Adrenal gland (tissue), 12 donors: ENCODE measurements around the gene CD46. TPM values are rescaled to one million over a fixed set of nuclear protein-coding genes. Genes with fewer than 3 reads are reported as not detected.
"Not testable (repeated sequence)": the region's sequence is repeated elsewhere in the genome, so short reads cannot be mapped to it uniquely, and the experiment has no call there.

Experiments used
- DNase-seq, 7 donors: peaks; one replicate each; pipeline ENCODE4 v3.0.0-alpha.2; 2019 to 2020
- H3K27ac ChIP-seq, 5 donors: fragments of 200-600 bp; sonication (generic) in 4 of 5; 1 replicate in 3 of 5; 2 replicates in 2 of 5; pipeline versions ENCODE4 v1.5.1 to v1.8.0; 2016 to 2020; ENCODE audit warnings: mild to moderate bottlenecking in 1 of 5
- H3K27me3 ChIP-seq: fragments of 200-600 bp; 2 replicates; pipeline ENCODE4 v1.8.0; 2021
- H3K36me3 ChIP-seq, 2 donors: fragments of 200-600 bp; replicated peaks in 1 of 2; 1 replicate in 1 of 2; 2 replicates in 1 of 2; pipeline versions ENCODE4 v1.5.1 to v1.8.0; 2018 to 2022
- H3K4me1 ChIP-seq, 2 donors: fragments of 200-600 bp; replicated peaks in 1 of 2; 1 replicate in 1 of 2; 2 replicates in 1 of 2; pipeline versions ENCODE4 v1.5.1 to v1.8.0; 2018 to 2021
- H3K4me3 ChIP-seq, 4 donors: fragments of 200-600 bp; sonication (generic) in 3 of 4; one replicate each; pipeline ENCODE4 v1.5.1; 2016 to 2018
- H3K9me3 ChIP-seq, 3 donors: fragments of 200-600 bp; sonication (generic) in 1 of 3; replicated peaks in 1 of 3; 1 replicate in 2 of 3; 2 replicates in 1 of 3; pipeline versions ENCODE4 v1.5.1 to v1.8.0; 2016 to 2021
- POLR2A ChIP-seq, 2 donors: fragments of 450-650 bp; IDR thresholded peaks; one replicate each; pipeline ENCODE4 v1.6.1; 2017; ENCODE audit warnings: antibody characterized with exemption in 2 of 2, mild to moderate bottlenecking in 2 of 2, moderate library complexity in 1 of 2
- WGBS, 4 donors: extraction: QIAGEN DNeasy Blood & Tissue Kit in 2 of 4; methylation state at CpG; one replicate each; pipeline versions ENCODE4 v1.1.5 to v1.1.7; 2013 to 2017; 5-methylcytosine and 5-hydroxymethylcytosine counted together
- intact Hi-C, 2 donors: fragments of 100-400 bp; cut with DNase I; formaldehyde crosslinking; loops; one replicate each; pipeline versions ENCODE4 v1.14.1 to v1.15.0; 2022 to 2023
- polyA plus RNA-seq, 3 donors: library from polyadenylated mRNA; stranded (reverse); fragments of 200-250 nt in 2 of 3; fragments of 350-450 nt in 1 of 3; fragmentation: Illumina TruSeq in 1 of 3; extraction: RNeasy Lipid Tissue Mini Kit (QIAGEN cat#74804) in 1 of 3; gene quantifications; one replicate each; pipeline ENCODE4 v1.2.3, GENCODE V29; 2013 to 2014
- total RNA-seq, 9 donors: library from RNA; depleted of rRNA in 4 of 9; stranded (reverse); fragments of >200 nt in 4 of 9; fragments of 120-200 nt in 1 of 9; fragmentation: NEBNext Ultra II Directional in 1 of 9; extraction: Animal tissue kit (Norgen Biotek cat#: 25700) in 1 of 9; gene quantifications; one replicate each; pipeline versions ENCODE4 v1.1.0 to v1.2.4, GENCODE V29; 2013 to 2023
- TF ChIP-seq, protein P1 (sequence below), 6 experiments: fragments of 450-650 bp in 4 of 6; fragments of 200-600 bp in 2 of 6; sonication (generic) in 1 of 6; IDR thresholded peaks; 1 replicate in 5 of 6; 2 replicates in 1 of 6; pipeline versions ENCODE4 v1.5.1 to v1.8.0; 2016 to 2021; ENCODE audit warnings: antibody characterized with exemption in 6 of 6, mild to moderate bottlenecking in 2 of 6, moderate library complexity in 1 of 6
- donor health status: healthy with polysubstance abuse.
- donor health status: Bipolar disorder and iron deficiency.
- donor health status: DM: yes; HTN: yes; CAD: no.
- donor health status: DM: no; HTN: no; CAD: no.
- donor health status: DM: no; HTN: no; CAD: no.
- donor health status: DM: yes; HTN: yes; CAD: no.

CD46 gene
- total and polyA plus RNA-seq, 12 donors, result 94.9 to 618 (median 386) TPM

DNA sequence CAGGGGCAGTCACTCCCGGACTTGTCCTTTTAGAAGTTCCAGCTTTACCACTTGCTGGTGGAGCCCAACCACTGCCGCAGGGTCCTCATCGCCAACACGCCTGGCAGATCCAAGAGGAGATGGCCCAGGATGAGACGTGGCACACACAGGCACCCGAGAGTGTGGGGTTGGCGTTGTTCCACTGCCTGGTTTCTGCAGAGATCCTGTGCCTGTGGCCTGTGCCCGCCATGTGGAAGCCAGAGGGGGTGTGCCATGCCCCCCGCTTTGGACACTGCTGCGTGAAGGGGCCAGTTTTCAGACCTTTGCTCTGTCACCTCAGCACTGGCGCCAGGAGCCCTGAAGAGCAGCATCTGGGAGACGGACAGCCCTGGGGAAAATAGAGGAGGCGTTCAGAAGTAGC, 10.8 kb downstream of the CD46 start:
- Histone ChIP-seq H3K27ac (no peak overlapping the region), H3K4me3 (no peak overlapping the region), H3K27me3 (no peaks in the 10 kb centered on the region), H3K9me3 (no peaks in the 10 kb centered on the region), H3K36me3 (peaks cover 0 to 71% of the 10 kb centered on the region in 2 donors), H3K4me1 (peaks cover 12% of the 10 kb centered on the region in 2 donors)
- TF ChIP-seq, protein P1, sequence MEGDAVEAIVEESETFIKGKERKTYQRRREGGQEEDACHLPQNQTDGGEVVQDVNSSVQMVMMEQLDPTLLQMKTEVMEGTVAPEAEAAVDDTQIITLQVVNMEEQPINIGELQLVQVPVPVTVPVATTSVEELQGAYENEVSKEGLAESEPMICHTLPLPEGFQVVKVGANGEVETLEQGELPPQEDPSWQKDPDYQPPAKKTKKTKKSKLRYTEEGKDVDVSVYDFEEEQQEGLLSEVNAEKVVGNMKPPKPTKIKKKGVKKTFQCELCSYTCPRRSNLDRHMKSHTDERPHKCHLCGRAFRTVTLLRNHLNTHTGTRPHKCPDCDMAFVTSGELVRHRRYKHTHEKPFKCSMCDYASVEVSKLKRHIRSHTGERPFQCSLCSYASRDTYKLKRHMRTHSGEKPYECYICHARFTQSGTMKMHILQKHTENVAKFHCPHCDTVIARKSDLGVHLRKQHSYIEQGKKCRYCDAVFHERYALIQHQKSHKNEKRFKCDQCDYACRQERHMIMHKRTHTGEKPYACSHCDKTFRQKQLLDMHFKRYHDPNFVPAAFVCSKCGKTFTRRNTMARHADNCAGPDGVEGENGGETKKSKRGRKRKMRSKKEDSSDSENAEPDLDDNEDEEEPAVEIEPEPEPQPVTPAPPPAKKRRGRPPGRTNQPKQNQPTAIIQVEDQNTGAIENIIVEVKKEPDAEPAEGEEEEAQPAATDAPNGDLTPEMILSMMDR (IDR thresholded peaks at IDR 0.05), result no peak
- TF ChIP-seq POLR2A (IDR thresholded peaks at IDR 0.05), result no peak
- 92 to 98% (median 94%) methylated on average over 6 to 13 of the region's 13 CpGs for WGBS, 4 donors
- intact Hi-C loops, result no loop called here
- peak in 1 of 7 donors; percentile 34 for DNase-seq

DNA sequence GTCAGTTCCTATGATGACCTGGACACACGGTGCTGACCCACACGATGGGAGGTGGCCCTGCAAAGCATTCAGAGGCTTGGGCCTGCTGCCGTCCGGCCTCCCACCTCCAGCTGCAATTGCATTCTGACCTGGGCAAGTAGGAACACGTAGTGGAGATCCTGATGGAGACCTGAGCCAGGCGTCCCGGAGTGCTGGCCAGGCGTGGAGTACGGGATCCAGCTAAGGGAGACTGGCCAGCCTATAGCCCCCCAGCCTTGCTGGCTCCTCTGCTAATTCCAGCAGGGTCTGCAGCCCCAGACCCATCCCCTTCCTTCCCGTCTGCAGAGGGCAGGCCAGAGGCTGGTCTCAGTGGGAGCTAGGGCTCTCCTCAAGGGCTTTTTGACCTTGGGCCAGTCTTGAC, 11.2 kb downstream of the CD46 start:
- intact Hi-C loops, result no loop called here
- no peak overlapping the region for H3K4me3 ChIP-seq
- no peaks in the 10 kb centered on the region for H3K9me3 ChIP-seq
- TF ChIP-seq, protein P1 (IDR thresholded peaks at IDR 0.05), result no peak
- TF ChIP-seq POLR2A (IDR thresholded peaks at IDR 0.05), result no peak
- no peak overlapping the region for H3K27ac ChIP-seq
- peaks cover 7 to 8% of the 10 kb centered on the region in 2 donors for H3K4me1 ChIP-seq
- WGBS, 4 donors, result 89 to 95% (median 94%) methylated on average over 3 to 10 of the region's 10 CpGs
- no peak for DNase-seq
- H3K27me3 ChIP-seq, result no peaks in the 10 kb centered on the region
- peaks cover 0 to 67% of the 10 kb centered on the region in 2 donors for H3K36me3 ChIP-seq

DNA sequence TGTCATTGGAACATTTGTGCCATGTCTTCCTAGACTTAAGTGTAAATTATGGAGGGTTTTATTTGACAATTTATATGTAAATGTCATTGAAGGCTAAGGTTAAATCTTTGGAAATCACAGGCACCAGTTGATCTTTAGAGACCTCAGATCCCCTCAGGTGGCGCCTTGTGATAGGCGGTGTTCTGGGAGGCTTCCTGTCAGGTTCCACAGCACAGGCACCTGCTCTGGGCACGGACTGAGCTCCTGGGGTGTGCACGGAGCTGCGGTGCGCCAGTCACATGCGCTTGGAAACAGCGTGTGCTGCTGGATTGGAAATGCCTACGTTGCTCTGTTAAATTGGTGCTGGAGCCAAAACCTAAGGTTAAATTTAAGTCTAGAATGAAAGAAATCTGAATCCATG, 12.1 kb downstream of the CD46 start:
- H3K4me1 ChIP-seq, result no peaks in the 10 kb centered on the region
- 86 to 94% (median 91%) methylated on average over 9 of the region's 9 CpGs for WGBS, 4 donors
- H3K27me3 ChIP-seq, result no peaks in the 10 kb centered on the region
- H3K4me3 ChIP-seq, result no peak overlapping the region
- TF ChIP-seq POLR2A (IDR thresholded peaks at IDR 0.05), result no peak
- TF ChIP-seq, protein P1 (IDR thresholded peaks at IDR 0.05), result no peak
- no peak overlapping the region for H3K27ac ChIP-seq
- intact Hi-C loops, result no loop called here
- no peak for DNase-seq
- peaks cover 0 to 58% of the 10 kb centered on the region in 2 donors for H3K36me3 ChIP-seq
- H3K9me3 ChIP-seq, result no peaks in the 10 kb centered on the region

DNA sequence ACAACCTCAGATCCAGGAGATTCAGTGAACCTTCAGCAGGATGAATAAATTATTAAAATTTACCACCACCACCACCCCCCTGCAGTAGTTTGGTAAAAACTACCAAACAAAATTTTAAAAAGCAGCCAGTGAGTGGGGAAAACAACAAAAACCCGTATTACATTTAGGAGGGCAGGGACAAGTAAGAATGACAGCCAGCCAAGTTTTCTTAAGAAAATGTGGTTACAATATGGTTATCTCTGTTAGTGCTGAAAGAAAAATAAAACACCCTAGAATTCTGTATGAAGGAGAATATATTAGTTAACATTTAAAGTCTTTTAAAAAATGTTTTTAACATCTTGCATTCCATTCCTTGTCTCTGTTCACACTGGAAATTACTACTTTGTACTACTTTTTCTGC, 14.7 kb downstream of the CD46 start:
- no peaks in the 10 kb centered on the region for H3K27me3 ChIP-seq
- DNase-seq, result no peak
- no peaks in the 10 kb centered on the region for H3K4me1 ChIP-seq
- peaks cover 0 to under 1% (median 0%) of the 10 kb centered on the region in 3 donors for H3K9me3 ChIP-seq
- no peak overlapping the region for H3K4me3 ChIP-seq
- TF ChIP-seq, protein P1 (IDR thresholded peaks at IDR 0.05), result no peak
- TF ChIP-seq POLR2A (IDR thresholded peaks at IDR 0.05), result no peak
- intact Hi-C loops, result no loop called here
- H3K36me3 ChIP-seq, result peaks cover 0 to 36% of the 10 kb centered on the region in 2 donors
- 65 to 69% (median 66%) methylated on average over 1 of the region's 1 CpG for WGBS, 4 donors
- H3K27ac ChIP-seq, result no peak overlapping the region

DNA sequence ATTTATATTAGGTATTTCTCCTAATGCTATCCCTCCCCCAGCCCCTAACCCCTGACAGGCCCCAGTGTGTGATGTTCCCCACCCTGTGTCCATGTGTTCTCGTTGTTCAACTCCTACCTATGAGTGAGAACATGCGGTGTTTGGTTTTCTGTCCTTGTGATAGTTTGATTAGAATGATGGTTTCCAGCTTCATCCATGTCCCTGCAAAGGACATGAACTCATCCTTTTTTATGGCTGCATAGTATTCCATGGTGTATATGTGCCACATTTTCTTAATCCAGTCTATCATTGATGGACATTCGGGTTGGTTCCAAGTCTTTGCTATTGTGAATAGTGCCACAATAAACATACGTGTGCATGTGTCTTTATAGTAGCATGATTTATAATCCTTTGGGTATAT, 18.7 kb downstream of the CD46 start:
- H3K4me1 ChIP-seq, DNase-seq, H3K27ac ChIP-seq, H3K4me3 ChIP-seq, intact Hi-C loops, H3K27me3 ChIP-seq, H3K9me3 ChIP-seq, H3K36me3 ChIP-seq: not testable (repeated sequence)
- 97 to 100% (median 99%) methylated on average over 3 to 4 of the region's 4 CpGs for WGBS, 4 donors

DNA sequence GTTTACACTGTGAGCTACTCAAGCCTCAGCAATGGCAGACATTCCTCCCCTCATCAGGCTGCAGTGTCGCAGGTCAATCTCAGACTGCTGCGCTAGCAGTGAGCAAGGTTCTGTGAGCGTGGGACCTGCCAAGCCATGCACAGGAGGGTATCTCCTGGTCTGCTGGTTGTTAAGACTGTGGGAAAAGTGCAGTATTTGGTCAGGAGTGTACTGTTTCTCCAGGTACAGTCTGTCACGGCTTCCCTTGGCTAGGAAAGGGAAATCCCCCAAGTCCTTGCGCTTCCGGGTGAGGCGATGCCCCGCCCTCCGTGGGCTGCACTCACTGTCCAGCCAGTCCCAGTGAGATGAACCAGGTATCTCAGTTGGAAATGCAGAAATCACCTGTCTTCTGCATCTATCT, 24.2 kb downstream of the CD46 start:
- H3K27me3 ChIP-seq, intact Hi-C loops, H3K9me3 ChIP-seq, H3K4me1 ChIP-seq, H3K36me3 ChIP-seq, DNase-seq, H3K4me3 ChIP-seq, H3K27ac ChIP-seq: not testable (repeated sequence)
- WGBS, 4 donors, result 79 to 89% (median 84%) methylated on average over 7 to 9 of the region's 9 CpGs

DNA sequence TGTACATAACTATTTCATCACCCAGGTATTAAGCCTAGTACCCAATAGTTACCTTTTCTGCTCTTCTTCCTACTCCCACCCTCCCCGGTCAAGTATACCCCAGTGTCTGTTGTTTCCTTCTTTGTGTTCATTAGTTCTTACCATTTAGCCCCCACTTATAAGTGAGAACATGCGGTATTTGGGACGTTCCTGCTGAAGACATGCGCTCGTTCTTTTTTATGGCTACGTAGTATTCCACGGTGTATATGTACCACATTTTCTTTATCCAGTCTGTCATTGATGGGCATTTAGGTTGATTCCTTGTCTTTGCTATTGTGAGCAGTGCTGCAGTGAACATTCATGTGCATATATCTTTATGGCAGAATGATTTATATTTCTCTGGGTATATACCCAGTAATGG, 25.6 kb downstream of the CD46 start:
- WGBS, 4 donors, result 97 to 98% (median 98%) methylated on average over 7 of the region's 7 CpGs
- H3K27ac ChIP-seq, intact Hi-C loops, H3K4me3 ChIP-seq, DNase-seq, H3K27me3 ChIP-seq, H3K9me3 ChIP-seq, H3K4me1 ChIP-seq, H3K36me3 ChIP-seq: not testable (repeated sequence)
